PC-9 (cell line): ENCODE data around the gene TBL2.

Source experiments
- CTCF ChIP-seq: fragments of 200-600 bp; sonication (generic); conservative IDR thresholded peaks from 2 replicates; pipeline ENCODE4 v1.6.1; 2017; ENCODE audit warnings: mixed run types, antibody characterized with exemption, mild to moderate bottlenecking, moderate library complexity
- EZH2 ChIP-seq: fragments of 200-600 bp; sonication (generic); IDR thresholded peaks from 2 replicates; pipeline ENCODE4 v1.8.0; 2017; ENCODE audit warnings: antibody characterized with exemption, low read depth

GRCh38 chr7:73605601-73606220 is 27.3 kb upstream of the TBL2 start:
- TF ChIP-seq CTCF (no peak), EZH2 (no peak)
